H9 (cell line): ENCODE results near the gene CA11. TPM values are rescaled to one million over a fixed set of nuclear protein-coding genes. Genes with fewer than 3 reads are reported as not detected.

Experiments
- DNase-seq: peaks from one replicate; pipeline ENCODE4 v3.0.0-alpha.2; 2017
- H2AFZ ChIP-seq: one replicate; pipeline ENCODE4 v1.6.1; 2013; ENCODE audit warnings: mild to moderate bottlenecking, low read length, control low read depth, moderate library complexity
- H2AK5ac ChIP-seq: 2 replicates; pipeline ENCODE4 v1.6.1; 2013; ENCODE audit warnings: low read length, control low read depth, mixed read lengths; ENCODE audit not compliant: insufficient read length
- H2BK120ac ChIP-seq: one replicate; pipeline ENCODE4 v1.6.1; 2013; ENCODE audit warnings: low read depth, mild to moderate bottlenecking, low read length, control low read depth, inconsistent platforms; ENCODE audit not compliant: poor library complexity, severe bottlenecking
- H2BK12ac ChIP-seq: 2 replicates; pipeline ENCODE4 v1.6.1; 2013; ENCODE audit warnings: low read length, control low read depth, mixed read lengths, low read depth; ENCODE audit not compliant: insufficient read length
- H2BK15ac ChIP-seq: 2 replicates; pipeline ENCODE4 v1.6.1; 2013; ENCODE audit warnings: low read depth, low read length, control low read depth
- H2BK20ac ChIP-seq: one replicate; pipeline ENCODE4 v1.6.1; 2013; ENCODE audit warnings: low read depth, mild to moderate bottlenecking, low read length, control low read depth, inconsistent platforms; ENCODE audit not compliant: poor library complexity, severe bottlenecking
- H2BK5ac ChIP-seq: 2 replicates; pipeline ENCODE4 v1.6.1; 2013; ENCODE audit warnings: low read length, control low read depth, mixed read lengths; ENCODE audit not compliant: insufficient read length
- H3K14ac ChIP-seq: 2 replicates; pipeline ENCODE4 v1.6.1; 2013; ENCODE audit warnings: low read length, control low read depth; ENCODE audit not compliant: insufficient read depth
- H3K18ac ChIP-seq: 2 replicates; pipeline ENCODE4 v1.6.1; 2013; ENCODE audit warnings: low read depth, mild to moderate bottlenecking, mixed read lengths, low read length, control low read depth; ENCODE audit not compliant: insufficient read length
- H3K23ac ChIP-seq: 2 replicates; pipeline ENCODE4 v1.6.1; 2013; ENCODE audit warnings: low read length, control low read depth, mixed read lengths, low read depth; ENCODE audit not compliant: insufficient read length
- H3K23me2 ChIP-seq: 2 replicates; pipeline ENCODE4 v1.6.1; 2013; ENCODE audit warnings: low read depth, mild to moderate bottlenecking, mixed read lengths, low read length, control low read depth; ENCODE audit not compliant: insufficient read length, poor library complexity, severe bottlenecking
- H3K27ac ChIP-seq: 2 replicates; pipeline ENCODE4 v1.5.1; 2013; ENCODE audit warnings: low read length, control low read depth, mixed read lengths, low read depth; ENCODE audit not compliant: insufficient read length
- H3K27me3 ChIP-seq: 2 replicates; pipeline ENCODE4 v1.6.1; 2013; ENCODE audit warnings: low read length, control low read depth, inconsistent platforms; ENCODE audit not compliant: insufficient read depth
- H3K4ac ChIP-seq: 2 replicates; pipeline ENCODE4 v1.6.1; 2013; ENCODE audit warnings: low read depth, mild to moderate bottlenecking, control low read depth, inconsistent platforms, low read length, moderate library complexity
- H3K4me1 ChIP-seq: 2 replicates; pipeline ENCODE4 v1.6.1; 2013; ENCODE audit warnings: low read length, control low read depth, inconsistent platforms; ENCODE audit not compliant: insufficient read depth
- H3K4me2 ChIP-seq: 2 replicates; pipeline ENCODE4 v1.6.1; 2013; ENCODE audit warnings: low read length, control low read depth, mixed read lengths; ENCODE audit not compliant: insufficient read length, insufficient read depth
- H3K56ac ChIP-seq: 2 replicates; pipeline ENCODE4 v1.6.1; 2013; ENCODE audit warnings: low read depth, mild to moderate bottlenecking, mixed read lengths, low read length, control low read depth; ENCODE audit not compliant: insufficient read length
- H3K79me1 ChIP-seq: 2 replicates; pipeline ENCODE4 v1.6.1; 2013; ENCODE audit warnings: low read depth, mild to moderate bottlenecking, moderate library complexity, low read length, control low read depth, inconsistent platforms; ENCODE audit not compliant: insufficient read depth, poor library complexity, severe bottlenecking
- H3K79me2 ChIP-seq: 2 replicates; pipeline ENCODE4 v1.6.1; 2013; ENCODE audit warnings: low read length, control low read depth, inconsistent platforms; ENCODE audit not compliant: insufficient read depth
- H3K9ac ChIP-seq: 2 replicates; pipeline ENCODE4 v1.6.1; 2013; ENCODE audit warnings: low read length, control low read depth, mixed read lengths; ENCODE audit not compliant: insufficient read length; ENCODE audit errors: extremely low read depth
- H3K9me3 ChIP-seq: one replicate; pipeline ENCODE4 v1.6.1; 2013; ENCODE audit warnings: low read depth, low read length, inconsistent platforms; ENCODE audit not compliant: control insufficient read depth
- H3T11ph ChIP-seq: one replicate; pipeline ENCODE4 v1.6.1; 2013; ENCODE audit warnings: mild to moderate bottlenecking, low read length, control low read depth, inconsistent platforms
- H4K20me1 ChIP-seq: one replicate; pipeline ENCODE4 v1.6.1; 2013; ENCODE audit not compliant: control insufficient read depth, insufficient read length, insufficient read depth
- H4K5ac ChIP-seq: 2 replicates; pipeline ENCODE4 v1.6.1; 2013; ENCODE audit warnings: low read depth, mild to moderate bottlenecking, mixed read lengths, low read length, control low read depth; ENCODE audit not compliant: insufficient read length
- H4K8ac ChIP-seq: replicated peaks from 2 replicates; pipeline ENCODE4 v1.6.1; 2013; ENCODE audit warnings: low read length, control low read depth, mixed read lengths, low read depth; ENCODE audit not compliant: insufficient read length
- H4K91ac ChIP-seq: 2 replicates; pipeline ENCODE4 v1.6.1; 2013; ENCODE audit warnings: low read depth, mild to moderate bottlenecking, moderate library complexity, mixed read lengths, low read length, control low read depth; ENCODE audit not compliant: insufficient read length
- H3K27ac Mint-ChIP-seq, 3 experiments: 2 replicates in 2 of 3; 3 replicates in 1 of 3; pipeline ENCODE4 v1.8.0; 2020 to 2021; ENCODE audit warnings: mixed read lengths in 3 of 3, mild to moderate bottlenecking in 1 of 3, moderate library complexity in 1 of 3
- H3K27me3 Mint-ChIP-seq: 2 replicates; pipeline ENCODE4 v1.8.0; 2021; ENCODE audit warnings: low read depth, mild to moderate bottlenecking, moderate library complexity, mixed read lengths
- H3K36me3 Mint-ChIP-seq, 3 experiments: 2 replicates in 2 of 3; 3 replicates in 1 of 3; pipeline ENCODE4 v1.8.0; 2020 to 2021; ENCODE audit warnings: low read depth in 3 of 3, mixed read lengths in 3 of 3; ENCODE audit not compliant: insufficient read depth in 1 of 3
- H3K4me1 Mint-ChIP-seq, 2 experiments: 2 replicates each; pipeline ENCODE4 v1.8.0; 2020; ENCODE audit warnings: mixed read lengths in 2 of 2
- H3K4me3 Mint-ChIP-seq, 2 experiments: 2 replicates in 1 of 2; 3 replicates in 1 of 2; pipeline ENCODE4 v1.8.0; 2020 to 2021; ENCODE audit warnings: mild to moderate bottlenecking in 2 of 2, mixed read lengths in 2 of 2, moderate library complexity in 1 of 2
- H3K9me3 Mint-ChIP-seq, 2 experiments: 2 replicates in 1 of 2; 3 replicates in 1 of 2; pipeline ENCODE4 v1.8.0; 2020; ENCODE audit warnings: mild to moderate bottlenecking in 2 of 2, mixed read lengths in 2 of 2, moderate library complexity in 1 of 2
- WGBS: extraction: QIAGEN DNeasy Blood & Tissue Kit; methylation state at CpG from one replicate; pipeline ENCODE4 v1.1.7; 2013; ENCODE audit warnings: missing lambda C conversion rate, low lambda C conversion rate, mixed read lengths; ENCODE audit not compliant: insufficient read length; ENCODE audit errors: extremely low coverage; 5-methylcytosine and 5-hydroxymethylcytosine counted together
- total RNA-seq: library from RNA; stranded (reverse); gene quantifications from 2 replicates; pipeline ENCODE4 v1.2.1, GENCODE V29; 2021
- TF ChIP-seq, protein P1 (sequence below): fragments of 200-600 bp; sonication (generic); conservative IDR thresholded peaks from 3 replicates; pipeline ENCODE4 v1.8.0; 2021; ENCODE audit warnings: antibody characterized with exemption, mild to moderate bottlenecking

CA11 gene
- total RNA-seq, 1 experiment from 2014 or later = 107 TPM

DNA sequence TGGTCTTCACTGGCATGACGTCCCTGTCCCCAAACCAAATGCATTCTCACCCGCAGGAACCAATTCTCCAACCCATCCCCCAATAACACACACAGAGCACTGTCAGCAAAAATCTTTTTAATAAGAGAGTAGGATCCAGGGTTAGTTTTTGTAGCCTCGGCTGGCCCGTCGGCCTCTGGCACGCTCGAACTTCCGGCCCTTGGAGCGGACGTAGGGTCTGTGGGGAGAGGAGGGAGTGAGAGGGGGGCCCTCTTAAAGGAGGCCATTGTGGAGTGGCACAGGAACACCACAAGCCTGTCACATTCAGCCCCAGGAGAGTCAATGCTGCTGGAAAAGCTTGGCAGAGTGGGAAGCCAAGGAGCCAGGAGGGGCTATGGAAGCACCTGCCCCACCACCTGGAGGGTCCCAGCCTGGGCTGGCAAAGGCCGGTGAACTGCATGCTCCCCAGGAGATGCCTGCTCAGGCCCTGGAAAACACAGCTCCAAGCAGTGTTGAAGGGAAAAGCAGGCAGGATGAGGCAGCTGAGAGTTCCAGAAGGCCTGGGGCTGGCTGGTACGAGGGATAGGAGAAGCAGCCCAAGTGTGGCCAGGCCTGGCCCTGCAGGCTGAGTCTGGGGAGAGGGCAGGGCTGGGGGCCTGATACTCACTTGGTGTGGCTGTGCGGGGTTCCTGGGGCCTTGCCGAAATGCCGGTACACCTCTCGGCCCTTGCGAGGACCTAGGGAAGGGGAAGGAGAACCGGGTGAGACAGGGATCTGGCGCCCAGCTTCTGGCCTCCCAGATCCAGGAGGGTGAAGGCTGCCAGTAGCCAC is 30.6 kb downstream of the CA11 start:
- H4K91ac ChIP-seq = no peak overlapping the region
- no peak overlapping the region for H3K56ac ChIP-seq
- H4K5ac ChIP-seq = no peak overlapping the region
- peaks cover 3% of the 10 kb centered on the region; the same call in 1 of the 2 replicates for H3K4me1 ChIP-seq
- no peaks in the 10 kb centered on the region; a peak in 2 of 5 replicates for H3K9me3 Mint-ChIP-seq
- no peak overlapping the region for H2BK15ac ChIP-seq
- H3K4me3 Mint-ChIP-seq = peak overlapping the region; percentile 42 to 66
- peaks cover 40 to 54% of the 10 kb centered on the region in 2 experiments for H3K4me1 Mint-ChIP-seq
- no peak overlapping the region for H4K8ac ChIP-seq
- H3K27ac Mint-ChIP-seq = peak overlapping the region; percentile 89 to 96 (median 89)
- no peak overlapping the region for H2AFZ ChIP-seq
- no peak overlapping the region for H3K18ac ChIP-seq
- H2BK20ac ChIP-seq = no peak overlapping the region
- H3K27me3 Mint-ChIP-seq = no peaks in the 10 kb centered on the region; the same call in 1 of the 2 replicates
- peak overlapping the region; percentile 47 for H3K27ac ChIP-seq
- no CpG with 5 or more reads among the region's 19 CpGs for WGBS
- H3K79me2 ChIP-seq = peaks cover 18% of the 10 kb centered on the region
- TF ChIP-seq, protein P1, sequence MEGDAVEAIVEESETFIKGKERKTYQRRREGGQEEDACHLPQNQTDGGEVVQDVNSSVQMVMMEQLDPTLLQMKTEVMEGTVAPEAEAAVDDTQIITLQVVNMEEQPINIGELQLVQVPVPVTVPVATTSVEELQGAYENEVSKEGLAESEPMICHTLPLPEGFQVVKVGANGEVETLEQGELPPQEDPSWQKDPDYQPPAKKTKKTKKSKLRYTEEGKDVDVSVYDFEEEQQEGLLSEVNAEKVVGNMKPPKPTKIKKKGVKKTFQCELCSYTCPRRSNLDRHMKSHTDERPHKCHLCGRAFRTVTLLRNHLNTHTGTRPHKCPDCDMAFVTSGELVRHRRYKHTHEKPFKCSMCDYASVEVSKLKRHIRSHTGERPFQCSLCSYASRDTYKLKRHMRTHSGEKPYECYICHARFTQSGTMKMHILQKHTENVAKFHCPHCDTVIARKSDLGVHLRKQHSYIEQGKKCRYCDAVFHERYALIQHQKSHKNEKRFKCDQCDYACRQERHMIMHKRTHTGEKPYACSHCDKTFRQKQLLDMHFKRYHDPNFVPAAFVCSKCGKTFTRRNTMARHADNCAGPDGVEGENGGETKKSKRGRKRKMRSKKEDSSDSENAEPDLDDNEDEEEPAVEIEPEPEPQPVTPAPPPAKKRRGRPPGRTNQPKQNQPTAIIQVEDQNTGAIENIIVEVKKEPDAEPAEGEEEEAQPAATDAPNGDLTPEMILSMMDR = no peak
- no peak overlapping the region for H2AK5ac ChIP-seq
- no peak overlapping the region; the same call in 1 of the 2 replicates for H3K14ac ChIP-seq
- no peaks in the 10 kb centered on the region for H3K9me3 ChIP-seq
- H3K27me3 ChIP-seq = no peaks in the 10 kb centered on the region
- peaks cover 4% of the 10 kb centered on the region for H3K79me1 ChIP-seq
- H4K20me1 ChIP-seq = no peaks in the 10 kb centered on the region
- H3K9ac ChIP-seq = no peak overlapping the region
- H3K36me3 Mint-ChIP-seq = peaks cover 36 to 58% (median 53%) of the 10 kb centered on the region in 3 experiments
- no peak overlapping the region for H2BK5ac ChIP-seq
- DNase-seq = no peak
- no peak overlapping the region for H3K23ac ChIP-seq
- H3K23me2 ChIP-seq = peaks cover 10% of the 10 kb centered on the region
- H3T11ph ChIP-seq = no peak overlapping the region
- no peak overlapping the region for H3K4ac ChIP-seq
- H2BK120ac ChIP-seq = no peak overlapping the region
- H3K4me2 ChIP-seq = peak overlapping the region; percentile 21
- no peak overlapping the region for H2BK12ac ChIP-seq
